Gastrocnemius medialis (tissue), 4 donors: ENCODE measurements around the gene YLPM1.

ENCODE experiments used
- POLR2A ChIP-seq, 2 donors: fragments of 450-650 bp; IDR thresholded peaks; one replicate each; pipeline ENCODE4 v1.6.1; 2017; ENCODE audit warnings: antibody characterized with exemption in 2 of 2, mild to moderate bottlenecking in 2 of 2, moderate library complexity in 2 of 2
- TF ChIP-seq, protein P1 (sequence below), 5 experiments: fragments of 450-650 bp in 3 of 5; fragments of 200-600 bp in 2 of 5; sonication (generic) in 2 of 5; IDR thresholded peaks in 4 of 5; conservative IDR thresholded peaks in 1 of 5; 1 replicate in 4 of 5; 2 replicates in 1 of 5; pipeline ENCODE4 v1.5.1; 2016 to 2019; ENCODE audit warnings: antibody characterized with exemption in 5 of 5, mild to moderate bottlenecking in 3 of 5, moderate library complexity in 3 of 5

DNA sequence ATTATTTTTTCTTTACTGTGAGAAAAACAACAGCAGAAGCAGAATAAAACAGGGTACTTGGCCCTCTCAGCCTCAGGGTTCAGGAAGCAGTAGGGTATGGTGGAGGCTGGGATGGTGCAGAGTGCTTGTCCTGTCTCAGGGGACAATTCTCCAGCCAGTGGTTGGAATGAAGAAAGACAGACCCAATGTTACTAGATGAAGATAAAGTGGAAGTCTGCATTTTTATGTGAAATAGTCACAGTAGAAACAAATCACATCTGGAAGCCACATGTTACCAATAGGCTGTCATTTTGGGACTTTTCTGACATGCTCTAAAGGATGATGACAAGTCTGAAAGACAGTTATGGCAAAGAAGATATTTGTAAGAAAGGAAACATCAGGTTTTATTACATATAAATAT is 80.5 kb downstream of the YLPM1 start:
- TF ChIP-seq POLR2A (IDR thresholded peaks at IDR 0.05), result no peak
- TF ChIP-seq, protein P1, sequence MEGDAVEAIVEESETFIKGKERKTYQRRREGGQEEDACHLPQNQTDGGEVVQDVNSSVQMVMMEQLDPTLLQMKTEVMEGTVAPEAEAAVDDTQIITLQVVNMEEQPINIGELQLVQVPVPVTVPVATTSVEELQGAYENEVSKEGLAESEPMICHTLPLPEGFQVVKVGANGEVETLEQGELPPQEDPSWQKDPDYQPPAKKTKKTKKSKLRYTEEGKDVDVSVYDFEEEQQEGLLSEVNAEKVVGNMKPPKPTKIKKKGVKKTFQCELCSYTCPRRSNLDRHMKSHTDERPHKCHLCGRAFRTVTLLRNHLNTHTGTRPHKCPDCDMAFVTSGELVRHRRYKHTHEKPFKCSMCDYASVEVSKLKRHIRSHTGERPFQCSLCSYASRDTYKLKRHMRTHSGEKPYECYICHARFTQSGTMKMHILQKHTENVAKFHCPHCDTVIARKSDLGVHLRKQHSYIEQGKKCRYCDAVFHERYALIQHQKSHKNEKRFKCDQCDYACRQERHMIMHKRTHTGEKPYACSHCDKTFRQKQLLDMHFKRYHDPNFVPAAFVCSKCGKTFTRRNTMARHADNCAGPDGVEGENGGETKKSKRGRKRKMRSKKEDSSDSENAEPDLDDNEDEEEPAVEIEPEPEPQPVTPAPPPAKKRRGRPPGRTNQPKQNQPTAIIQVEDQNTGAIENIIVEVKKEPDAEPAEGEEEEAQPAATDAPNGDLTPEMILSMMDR (IDR thresholded peaks at IDR 0.05 in 4 of 5, conservative IDR thresholded peaks at IDR 0.05 in 1 of 5), result no peak
